HEK293T (cell line): ENCODE measurements around the gene KRT74.

Experiments used
- CTCF ChIA-PET: fragments of 350-600 bp; formaldehyde crosslinking; extraction: SDS; loops from one replicate; lab custom pipeline; 2021; ENCODE audit warnings: antibody characterized with exemption, inconsistent platforms; lab: Yijun Ruan, JAX
- POLR2A ChIA-PET: fragments of 350-600 bp; formaldehyde crosslinking; extraction: SDS; loops from one replicate; lab custom pipeline; 2020; ENCODE audit warnings: antibody characterized with exemption, inconsistent platforms; lab: Yijun Ruan, JAX
- DNase-seq: peaks from one replicate; pipeline ENCODE4 v3.0.0; 2012; ENCODE audit warnings: mixed read lengths; ENCODE audit errors: extremely low spot score
- ARNT ChIP-seq: fragments of 450-650 bp; IDR thresholded peaks from 2 replicates; pipeline ENCODE4 v1.6.1; 2017; ENCODE audit warnings: mild to moderate bottlenecking
- BHLHE40 ChIP-seq: fragments of 450-650 bp; IDR thresholded peaks from 2 replicates; pipeline ENCODE4 v1.6.1; 2016; ENCODE audit warnings: mild to moderate bottlenecking, moderate library complexity, borderline replicate concordance
- CTBP1 ChIP-seq: fragments of 450-650 bp; IDR thresholded peaks from 2 replicates; pipeline ENCODE4 v1.6.1; 2016; ENCODE audit warnings: borderline replicate concordance
- ELF4 ChIP-seq: fragments of 450-650 bp; IDR thresholded peaks from 2 replicates; pipeline ENCODE4 v1.6.1; 2017; ENCODE audit warnings: antibody characterized with exemption
- FOXA1 ChIP-seq: fragments of 450-650 bp; IDR thresholded peaks from 2 replicates; pipeline ENCODE4 v1.6.1; 2016; ENCODE audit warnings: mild to moderate bottlenecking
- FOXK2 ChIP-seq: fragments of 450-650 bp; IDR thresholded peaks from 2 replicates; pipeline ENCODE4 v1.6.1; 2016; ENCODE audit warnings: mild to moderate bottlenecking
- FOXM1 ChIP-seq: fragments of 450-650 bp; IDR thresholded peaks from 2 replicates; pipeline ENCODE4 v1.6.1; 2017; ENCODE audit warnings: mild to moderate bottlenecking, borderline replicate concordance
- HDGF ChIP-seq: fragments of 450-650 bp; IDR thresholded peaks from 2 replicates; pipeline ENCODE4 v1.6.1; 2017; ENCODE audit warnings: antibody characterized with exemption, borderline replicate concordance
- L3MBTL2 ChIP-seq: fragments of 450-650 bp; conservative IDR thresholded peaks from 2 replicates; pipeline ENCODE4 v1.6.1; 2016; ENCODE audit warnings: mild to moderate bottlenecking
- LEF1 ChIP-seq: fragments of 450-650 bp; IDR thresholded peaks from 2 replicates; pipeline ENCODE4 v1.6.1; 2017; ENCODE audit warnings: mild to moderate bottlenecking, borderline replicate concordance
- NFRKB ChIP-seq: fragments of 450-650 bp; IDR thresholded peaks from 2 replicates; pipeline ENCODE4 v1.6.1; 2016; ENCODE audit warnings: mild to moderate bottlenecking, moderate library complexity
- PKNOX1 ChIP-seq: fragments of 450-650 bp; IDR thresholded peaks from 2 replicates; pipeline ENCODE4 v1.6.1; 2016
- SP1 ChIP-seq: fragments of 450-650 bp; IDR thresholded peaks from 2 replicates; pipeline ENCODE4 v1.6.1; 2017
- SUZ12 ChIP-seq: fragments of 450-650 bp; IDR thresholded peaks from 2 replicates; pipeline ENCODE4 v1.6.1; 2016; ENCODE audit warnings: mild to moderate bottlenecking
- TARDBP ChIP-seq: fragments of 450-650 bp; IDR thresholded peaks from 2 replicates; pipeline ENCODE4 v1.6.1; 2016
- ZNF384 ChIP-seq: fragments of 450-650 bp; IDR thresholded peaks from 2 replicates; pipeline ENCODE4 v1.6.1; 2016

KRT74 gene

GRCh38 chr12:52566847-52567291, 6.8 kb downstream of the KRT74 start:
- ChIA-PET POLR2A (no interaction called here), CTCF (interaction anchor here (1.7 kb wide), 1 partner anchor 313 kb away, joined by 4 read pairs; no protein-coding TSS in a partner anchor)
- DNase-seq = no peak
- TF ChIP-seq PKNOX1 = peak; percentile 55; the same call in 1 of the 2 replicates
- no peak for TF ChIP-seq CTBP1

- DNase-seq = no peak
- TF ChIP-seq ARNT (no peak), PKNOX1 (no peak), NFRKB (no peak), CTBP1 (no peak), FOXA1 (no peak), FOXK2 (no peak), HDGF (no peak), TARDBP (no peak), ZNF384 (no peak), FOXM1 (no peak), ELF4 (no peak), BHLHE40 (no peak), L3MBTL2 (no peak), SUZ12 (no peak)
- POLR2A ChIA-PET = no interaction called here
- CTCF ChIA-PET = no interaction called here
Observed at GRCh38 chr12:52564582-52564981, 9.1 kb downstream of the KRT74 start.

- no peak for TF ChIP-seq HDGF
- TF ChIP-seq TARDBP = no peak
- no peak for TF ChIP-seq SP1
- TF ChIP-seq BHLHE40 = no peak
- TF ChIP-seq L3MBTL2 = no peak
- TF ChIP-seq ARNT = no peak
- TF ChIP-seq FOXM1 = no peak
- no peak for TF ChIP-seq ELF4
- TF ChIP-seq PKNOX1 = no peak
- no peak for TF ChIP-seq FOXA1
- no peak for TF ChIP-seq FOXK2
- TF ChIP-seq ZNF384 = no peak
- no peak for TF ChIP-seq LEF1
- TF ChIP-seq NFRKB = no peak
- no peak for TF ChIP-seq SUZ12
- TF ChIP-seq CTBP1 = no peak
- DNase-seq = peak; percentile 34
- ChIA-PET POLR2A (no interaction called here), CTCF (interaction anchor here (0.6 to 0.9 kb wide), 2 partner anchors 313 to 317 kb away, joined by 3 read pairs; no protein-coding TSS in a partner anchor)
Observed at GRCh38 chr12:52561880-52562449, 11.7 kb downstream of the KRT74 start.

GRCh38 chr12:52559979-52560378, 13.7 kb downstream of the KRT74 start:
- ChIA-PET CTCF (interaction anchor here (1.3 to 1.4 kb wide), 2 partner anchors 19 to 320 kb away, joined by 3 to 5 read pairs; no protein-coding TSS in a partner anchor), POLR2A (no interaction called here)
- no peak for DNase-seq
- TF ChIP-seq NFRKB (no peak), BHLHE40 (no peak), TARDBP (no peak), LEF1 (no peak), L3MBTL2 (no peak), ZNF384 (no peak), ARNT (no peak), CTBP1 (no peak), SP1 (no peak), ELF4 (no peak), PKNOX1 (no peak)

- ChIA-PET POLR2A (no interaction called here), CTCF (interaction anchor here (0.8 kb wide), 1 partner anchor 100 kb away, joined by 3 read pairs; no protein-coding TSS in a partner anchor)
- TF ChIP-seq PKNOX1 (no peak), HDGF (no peak), BHLHE40 (no peak), ARNT (no peak), FOXK2 (no peak), ELF4 (no peak), CTBP1 (no peak), TARDBP (no peak), ZNF384 (no peak), NFRKB (no peak), SP1 (no peak), LEF1 (no peak), FOXM1 (no peak)
- DNase-seq = no peak
Observed at GRCh38 chr12:52558781-52559445, 14.7 kb downstream of the KRT74 start.
